Stimulated activated CD8-positive, alpha-beta memory T cell treated with anti-CD3 and anti-CD28 coated beads, Interleukin-4, amount 100 ng/mL, for 4 hours (primary cell): ENCODE results near the gene KCNK1.
"Not testable (repeated sequence)": the region's sequence is repeated elsewhere in the genome, so short reads cannot be mapped to it uniquely, and the experiment has no call there.

Experiments
- DNase-seq, 2 donors: peaks; one replicate each; pipeline ENCODE4 v3.0.0-alpha.2; 2020; ENCODE audit warnings: low read depth in 2 of 2, low spot score in 1 of 2

KCNK1 gene

GRCh38 chr1:233607252-233608119 is 6.4 kb upstream of the KCNK1 start:
- no peak for DNase-seq

DNA sequence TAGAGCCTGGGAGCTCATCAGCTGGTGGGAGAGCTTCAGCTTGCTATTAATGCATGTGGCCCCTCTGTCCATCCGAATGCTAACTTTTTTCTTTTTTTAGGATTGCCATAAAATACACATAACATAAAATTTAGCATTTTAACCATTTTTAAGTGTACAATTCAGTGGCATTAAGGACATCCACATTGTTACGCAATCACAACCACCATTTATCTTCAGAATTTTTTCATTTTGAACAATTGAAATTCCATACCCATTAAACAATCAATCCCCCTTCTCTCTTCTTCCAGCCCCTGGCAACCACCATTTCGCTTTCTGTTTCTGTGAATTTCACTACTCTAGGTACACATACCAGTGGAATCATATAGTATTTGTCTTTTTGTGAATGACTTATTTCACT is 4.9 kb upstream of the KCNK1 start:
- DNase-seq, result no peak

DNA sequence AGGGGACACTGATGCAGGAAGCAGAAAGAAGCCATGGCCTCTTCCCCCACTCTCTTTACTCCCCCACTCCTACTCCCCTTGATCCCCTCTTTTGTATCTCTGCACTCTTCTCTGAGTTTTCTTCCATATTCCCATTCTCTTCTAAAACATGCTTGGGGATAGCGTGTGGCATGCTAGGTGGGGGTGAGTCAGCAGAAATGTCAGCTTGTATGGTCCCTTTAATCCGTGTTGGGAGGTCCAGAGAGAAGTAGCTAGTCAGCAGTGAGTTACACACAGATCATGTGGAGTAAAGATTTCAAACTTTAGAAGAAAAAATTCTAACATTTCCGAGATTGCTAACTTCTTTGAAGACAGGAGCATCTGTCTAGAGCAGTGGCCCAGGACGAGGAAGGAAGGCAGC is 4.0 kb upstream of the KCNK1 start:
- no peak for DNase-seq

DNA sequence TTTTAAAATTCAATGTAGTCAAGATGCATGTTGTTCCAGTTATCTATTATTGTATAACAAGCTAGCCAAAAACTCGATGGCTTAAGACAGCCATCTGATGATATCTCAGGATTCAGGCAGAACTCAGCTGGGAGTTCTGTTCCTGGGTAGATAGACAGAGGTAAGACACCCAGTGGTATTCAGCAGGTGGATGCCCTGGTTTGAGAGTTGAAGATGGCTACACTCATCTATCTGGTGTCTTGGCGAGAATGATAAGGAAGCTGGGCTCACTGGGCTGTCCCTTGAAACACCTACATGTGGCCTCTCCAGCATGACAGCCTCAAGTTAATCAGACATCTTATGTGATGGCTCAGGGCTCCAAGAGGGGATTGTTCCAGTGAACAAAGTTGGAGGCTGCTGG is 3.3 kb upstream of the KCNK1 start:
- DNase-seq, result no peak

DNA sequence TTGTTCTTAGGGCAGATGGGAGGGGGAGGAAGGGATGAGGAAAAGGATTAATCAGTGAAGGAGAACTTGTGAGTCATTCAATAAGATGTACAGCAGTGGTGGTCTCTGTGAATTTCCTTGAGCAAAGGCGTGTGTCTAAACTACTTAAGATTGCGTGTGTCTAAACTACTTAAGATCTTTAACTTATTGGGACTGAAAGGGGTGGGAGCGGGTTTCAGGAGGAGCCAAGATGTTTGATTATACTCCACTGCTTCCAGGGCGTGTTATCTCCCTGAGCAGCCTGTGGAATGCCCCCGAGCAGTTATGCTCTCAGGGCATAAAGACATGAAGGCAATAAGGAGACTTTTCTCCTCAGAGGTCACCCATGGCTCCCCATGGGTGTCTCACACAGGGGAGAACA is 2.5 kb upstream of the KCNK1 start:
- DNase-seq, result not testable (repeated sequence)

- no peak for DNase-seq
These were observed 352 bp downstream of the KCNK1 start for GRCh38 chr1:233614173-233614742.

DNA sequence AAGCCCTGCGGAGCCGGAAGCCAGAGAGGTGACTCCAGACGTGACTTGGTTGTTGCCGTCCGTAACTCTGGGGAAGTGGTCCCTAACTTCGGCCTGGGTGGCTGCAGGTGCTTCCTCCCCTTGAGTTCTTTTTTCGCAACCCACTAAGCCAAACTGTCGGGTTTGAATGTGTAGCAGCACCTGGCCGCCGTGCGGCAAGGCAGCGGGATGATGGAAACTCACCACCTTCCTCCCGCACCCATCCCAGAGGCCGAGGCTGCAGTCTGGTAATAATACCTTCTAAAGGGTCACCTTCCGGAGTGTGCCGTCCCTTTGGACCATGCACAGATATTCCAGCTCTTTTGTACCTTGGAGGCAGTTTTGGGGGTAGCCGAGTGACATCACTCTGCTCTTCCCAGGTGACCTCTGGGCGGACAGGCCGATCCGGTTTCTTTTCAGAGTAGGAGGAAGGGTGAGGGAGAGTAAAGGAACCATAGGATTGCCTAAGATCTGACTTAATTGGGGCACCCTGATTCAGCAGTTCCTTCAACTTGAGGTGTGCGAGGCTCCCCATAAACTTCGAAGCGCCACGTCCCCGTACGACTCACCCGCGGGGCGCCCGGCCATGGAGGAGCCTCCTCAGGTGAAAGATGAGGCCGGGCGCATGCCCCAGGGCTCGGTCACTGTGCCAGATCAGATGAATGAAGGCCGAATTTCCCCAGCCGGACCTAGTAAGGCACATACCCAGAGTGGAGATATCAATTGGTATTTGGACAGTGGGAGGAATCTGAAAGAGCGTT is 1.0 kb downstream of the KCNK1 start:
- DNase-seq, result no peak

- DNase-seq, result no peak
These were observed 1.7 kb downstream of the KCNK1 start for GRCh38 chr1:233615571-233615970.

GRCh38 chr1:233617025-233617424 is 3.1 kb downstream of the KCNK1 start:
- no peak for DNase-seq

GRCh38 chr1:233619414-233619813 is 5.5 kb downstream of the KCNK1 start:
- DNase-seq, result not testable (repeated sequence)

GRCh38 chr1:233620065-233620464 is 6.2 kb downstream of the KCNK1 start:
- no peak for DNase-seq

DNA sequence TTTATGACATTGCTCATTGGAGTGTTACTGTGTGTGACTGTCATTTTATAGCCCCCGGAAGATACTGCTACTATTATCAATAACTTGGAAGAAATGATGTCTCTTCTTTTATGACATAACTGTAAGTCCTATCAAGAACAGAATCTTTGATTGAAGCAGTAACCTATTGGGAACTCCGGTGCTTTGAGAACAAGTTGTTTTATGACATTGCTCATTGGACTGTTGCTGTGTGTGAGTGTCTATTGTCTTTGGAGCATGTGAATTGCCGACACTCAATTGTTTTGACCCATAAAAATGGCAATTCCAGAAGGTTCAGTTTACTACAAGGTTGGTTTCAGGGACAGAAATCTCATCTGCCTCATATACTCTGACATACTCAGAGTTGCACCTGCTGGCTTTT is 8.0 kb downstream of the KCNK1 start:
- DNase-seq, result no peak

DNA sequence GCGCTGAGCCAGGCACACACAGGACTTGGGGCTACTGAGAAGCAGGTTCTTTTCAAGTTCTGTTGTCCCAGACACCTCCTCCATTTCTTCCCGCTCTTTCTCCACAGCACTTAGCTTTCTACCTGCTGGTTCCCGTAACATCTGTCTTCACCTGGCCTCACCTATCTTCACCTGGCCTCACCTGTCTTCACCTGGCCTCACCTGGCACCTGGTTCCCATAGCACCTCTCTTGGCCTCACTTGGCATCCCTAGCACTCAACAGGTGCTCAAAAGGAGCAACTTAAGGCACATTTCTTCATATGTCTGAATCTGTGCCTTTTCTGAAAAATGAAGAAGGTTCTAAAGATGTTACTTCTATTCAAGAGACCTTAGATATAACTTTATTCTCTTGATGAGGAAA is 10.4 kb downstream of the KCNK1 start:
- DNase-seq, result no peak

DNA sequence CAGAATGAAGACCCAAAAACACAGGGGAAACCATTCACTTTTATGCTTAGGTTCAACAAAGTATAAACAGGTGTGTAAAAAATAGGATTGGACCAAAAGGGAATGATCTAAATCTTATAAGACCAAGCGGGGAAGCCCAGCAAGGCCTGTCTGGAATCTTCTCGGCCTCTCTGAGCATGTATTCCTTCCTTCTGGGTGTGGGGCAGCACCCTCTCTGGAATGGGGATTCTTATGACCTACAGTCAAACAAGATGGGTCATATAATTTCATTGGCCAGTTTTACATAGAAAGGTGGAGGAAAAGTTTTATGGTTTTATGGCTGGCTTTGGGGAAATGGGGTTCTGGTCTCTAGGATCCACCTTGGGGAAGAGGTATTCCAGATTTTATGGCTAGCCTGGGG is 11.2 kb downstream of the KCNK1 start:
- DNase-seq, result no peak

- no peak for DNase-seq
These were observed 11.6 kb downstream of the KCNK1 start for GRCh38 chr1:233625510-233625981.

GRCh38 chr1:233627376-233627775 is 13.5 kb downstream of the KCNK1 start:
- no peak for DNase-seq

- DNase-seq, result no peak
These were observed 13.9 kb downstream of the KCNK1 start for GRCh38 chr1:233627823-233628222.

DNA sequence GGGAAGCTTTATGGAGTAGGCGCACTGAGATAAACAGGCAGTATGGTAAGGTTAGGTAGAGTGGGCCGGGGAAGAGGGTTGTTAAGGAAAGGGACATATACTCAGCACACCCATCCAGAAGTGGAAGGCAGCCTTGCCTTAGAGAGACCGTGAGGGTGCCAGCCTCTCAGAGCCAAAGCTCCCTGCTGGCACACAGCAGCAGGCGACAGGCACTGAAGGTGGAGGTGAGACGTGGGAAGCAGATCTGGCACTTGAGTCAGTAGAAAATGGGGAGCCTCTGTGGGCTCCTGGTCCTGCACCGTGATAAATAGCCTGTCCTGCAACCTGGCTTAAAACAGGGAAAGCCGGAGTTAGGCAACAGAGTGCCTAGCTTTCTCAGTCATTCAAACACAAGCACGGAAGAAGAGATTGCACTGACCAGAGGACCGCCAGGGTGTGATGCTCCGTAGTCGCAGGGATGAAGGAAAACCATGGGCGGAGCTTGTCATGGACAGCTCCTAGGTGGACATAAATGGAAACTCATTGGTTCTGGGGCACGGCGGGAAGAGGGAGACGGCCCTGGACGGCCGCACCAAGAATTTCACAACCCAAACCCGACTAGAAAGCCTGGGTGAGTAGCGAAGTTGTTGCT is 15.5 kb downstream of the KCNK1 start:
- DNase-seq, result no peak

- no peak for DNase-seq
These were observed 18.0 kb downstream of the KCNK1 start for GRCh38 chr1:233631810-233632405.

- no peak for DNase-seq
These were observed 18.5 kb downstream of the KCNK1 start for GRCh38 chr1:233632436-233632835.
